ENCODE data around the gene TOR3A. TPM values are rescaled to one million over a fixed set of nuclear protein-coding genes. Genes with fewer than 3 reads are reported as not detected.
"Not testable (repeated sequence)": the region's sequence is repeated elsewhere in the genome, so short reads cannot be mapped to it uniquely, and the experiment has no call there.

Gene TOR3A
- total RNA-seq, 1 donor from 2014 or later, result 23.0 TPM

GRCh38 chr1:179127163-179127895 is 45.5 kb downstream of the TOR3A start:
- ATAC-seq, result no peak
- no peak overlapping the region for H3K27ac ChIP-seq
- H3K4me3 ChIP-seq, result no peak overlapping the region

GRCh38 chr1:179128520-179128919 is 46.6 kb downstream of the TOR3A start:
- no peaks in the 10 kb centered on the region for H3K27me3 ChIP-seq
- intact Hi-C loops (cut with DNase I), result no loop called here
- ATAC-seq (peak; percentile 31), DNase-seq (no peak)
- H3K27ac ChIP-seq, result no peak overlapping the region
- H3K36me3 ChIP-seq, result peaks cover 7% of the 10 kb centered on the region
- TF ChIP-seq CTCF (IDR thresholded peaks at IDR 0.05), result no peak
- H3K4me3 ChIP-seq, result no peak overlapping the region
- no peaks in the 10 kb centered on the region for H3K9me3 ChIP-seq
- peaks cover 11% of the 10 kb centered on the region for H3K4me1 ChIP-seq

More at GRCh38 chr1:179127163-179127895, 45.5 kb downstream of the TOR3A start:
- no peak for DNase-seq
- H3K27me3 ChIP-seq, result no peaks in the 10 kb centered on the region
- intact Hi-C loops (cut with DNase I), result no loop called here
- TF ChIP-seq CTCF (IDR thresholded peaks at IDR 0.05), result no peak
- H3K36me3 ChIP-seq, result peaks cover 7% of the 10 kb centered on the region
- no peaks in the 10 kb centered on the region for H3K9me3 ChIP-seq
- peaks cover 11% of the 10 kb centered on the region for H3K4me1 ChIP-seq

GRCh38 chr1:179129702-179130473 is 48.0 kb downstream of the TOR3A start:
- H3K27me3 ChIP-seq, result no peaks in the 10 kb centered on the region
- H3K4me1 ChIP-seq, result peaks cover 11% of the 10 kb centered on the region
- peak; percentile 89 for ATAC-seq
- peak overlapping the region; percentile 23 for H3K4me3 ChIP-seq
- TF ChIP-seq CTCF (IDR thresholded peaks at IDR 0.05), result no peak
- peaks cover 7% of the 10 kb centered on the region for H3K36me3 ChIP-seq
- no peaks in the 10 kb centered on the region for H3K9me3 ChIP-seq
- DNase-seq, result no peak
- peak overlapping the region; percentile 70 for H3K27ac ChIP-seq
- intact Hi-C loops (cut with DNase I), result no loop called here

- H3K9me3 ChIP-seq, DNase-seq, ATAC-seq: not testable (repeated sequence)
Measured at GRCh38 chr1:179135168-179135567, 53.3 kb downstream of the TOR3A start.

GRCh38 chr1:179135707-179136106 is 53.8 kb downstream of the TOR3A start:
- H3K4me1 ChIP-seq; H3K9me3 ChIP-seq; H3K27me3 ChIP-seq; intact Hi-C loops (cut with DNase I); DNase-seq; H3K36me3 ChIP-seq; ATAC-seq; H3K4me3 ChIP-seq; H3K27ac ChIP-seq: not testable (repeated sequence)

More at GRCh38 chr1:179135168-179135567, 53.3 kb downstream of the TOR3A start:
- H3K4me3 ChIP-seq; intact Hi-C loops (cut with DNase I); H3K36me3 ChIP-seq; H3K27ac ChIP-seq; H3K27me3 ChIP-seq; H3K4me1 ChIP-seq: not testable (repeated sequence)

- Histone ChIP-seq H3K27ac (no peak overlapping the region), H3K36me3 (no peaks in the 10 kb centered on the region), H3K4me1 (peaks cover 8% of the 10 kb centered on the region), H3K9me3 (no peaks in the 10 kb centered on the region), H3K27me3 (no peaks in the 10 kb centered on the region), H3K4me3 (no peak overlapping the region)
- DNase-seq, result no peak
- ATAC-seq, result peak; percentile 66
- TF ChIP-seq CTCF (IDR thresholded peaks at IDR 0.05), result no peak
- intact Hi-C loops (cut with DNase I), result no loop called here
Measured at GRCh38 chr1:179137617-179138255, 55.9 kb downstream of the TOR3A start.

- H3K4me3 ChIP-seq; intact Hi-C loops (cut with DNase I); H3K36me3 ChIP-seq; DNase-seq; ATAC-seq; H3K27ac ChIP-seq; H3K9me3 ChIP-seq; H3K27me3 ChIP-seq: not testable (repeated sequence)
- H3K4me1 ChIP-seq, result peaks cover 18% of the 10 kb centered on the region
Measured at GRCh38 chr1:179138755-179139154, 56.9 kb downstream of the TOR3A start.

Data from upper lobe of right lung (tissue), 1 donor.